A673 (cell line): Measurements from ENCODE around the gene PGF. TPM values are rescaled to one million over a fixed set of nuclear protein-coding genes. Genes with fewer than 3 reads are reported as not detected.

ENCODE experiments used
- BruUV-seq: library from RNA; stranded (reverse); fragments of 400-500 nt; replicated peaks from 2 replicates; lab custom pipeline; 2021; lab: Mats Ljungman, UMichigan
- CTCF ChIA-PET: fragments of 300-600 bp; sonication (Branson Sonifier 250); formaldehyde crosslinking; loops from one replicate; lab custom pipeline; 2022; ENCODE audit warnings: antibody characterized with exemption; lab: Charles Lee
- POLR2A ChIA-PET: fragments of 300-600 bp; sonication (Branson Sonifier 250); formaldehyde crosslinking; loops from one replicate; lab custom pipeline; 2022; ENCODE audit warnings: antibody characterized with exemption; ENCODE audit not compliant: low non-redundant PET; lab: Charles Lee
- DNase-seq: peaks from one replicate; pipeline ENCODE4 v3.0.0-alpha.2; 2015; ENCODE audit warnings: low spot score
- H3K27ac ChIP-seq: fragments of 200-600 bp; sonication (generic); 2 replicates; pipeline ENCODE4 v1.5.1; 2016; ENCODE audit warnings: mixed run types, low read depth, mild to moderate bottlenecking, mixed read lengths, antibody characterized with exemption, low read length; ENCODE audit not compliant: poor library complexity, severe bottlenecking
- H3K27me3 ChIP-seq: fragments of 200-600 bp; sonication (generic); replicated peaks from 2 replicates; pipeline ENCODE4 v1.6.1; 2017; ENCODE audit warnings: mixed run types, low read depth, mild to moderate bottlenecking, mixed read lengths, antibody characterized with exemption, low read length; ENCODE audit not compliant: insufficient read depth, poor library complexity
- H3K36me3 ChIP-seq: fragments of 200-600 bp; sonication (generic); 2 replicates; pipeline ENCODE4 v1.6.1; 2016; ENCODE audit warnings: mixed run types, mild to moderate bottlenecking, mixed read lengths, antibody characterized with exemption, low read length; ENCODE audit not compliant: insufficient read depth, poor library complexity, severe bottlenecking
- H3K4me1 ChIP-seq: fragments of 200-600 bp; sonication (generic); 2 replicates; pipeline ENCODE4 v1.6.1; 2017; ENCODE audit warnings: mixed run types, mild to moderate bottlenecking, mixed read lengths, antibody characterized with exemption, low read length; ENCODE audit not compliant: insufficient read depth, poor library complexity, severe bottlenecking
- H3K4me3 ChIP-seq: fragments of 200-600 bp; sonication (generic); 2 replicates; pipeline ENCODE4 v1.5.1; 2016; ENCODE audit warnings: low read depth, mixed run types, mild to moderate bottlenecking, mixed read lengths, low read length; ENCODE audit not compliant: poor library complexity, severe bottlenecking
- H3K9me3 ChIP-seq: fragments of 200-600 bp; sonication (generic); 2 replicates; pipeline ENCODE4 v1.6.1; 2016; ENCODE audit warnings: mixed run types, low read depth, mild to moderate bottlenecking, mixed read lengths, antibody characterized with exemption, low read length; ENCODE audit not compliant: poor library complexity, severe bottlenecking
- EZH2 ChIP-seq: fragments of 200-600 bp; sonication (generic); IDR thresholded peaks from 2 replicates; pipeline ENCODE4 v1.6.1; 2017; ENCODE audit warnings: borderline replicate concordance, low read depth, mild to moderate bottlenecking, mixed read lengths, antibody characterized with exemption, low read length; ENCODE audit not compliant: poor library complexity, severe bottlenecking
- intact Hi-C: fragments of 100-400 bp; cut with micrococcal nuclease; formaldehyde crosslinking; loops from one replicate; pipeline ENCODE4 v1.10.0; 2022; ENCODE audit not compliant: unreplicated experiment
- total RNA-seq: library from RNA; stranded (reverse); gene quantifications from 2 replicates; pipeline ENCODE4 v1.2.3, GENCODE V29; 2021
- TF ChIP-seq, protein P1 (sequence below): fragments of 300-800, 200-600 bp; sonication (generic); conservative IDR thresholded peaks from 2 replicates; pipeline ENCODE4 v1.5.1; 2017; ENCODE audit warnings: low read depth, mild to moderate bottlenecking, antibody characterized with exemption, low read length, moderate library complexity, mixed read lengths

Gene PGF
- total RNA-seq, 1 experiment from 2014 or later: 48.1 TPM

DNA sequence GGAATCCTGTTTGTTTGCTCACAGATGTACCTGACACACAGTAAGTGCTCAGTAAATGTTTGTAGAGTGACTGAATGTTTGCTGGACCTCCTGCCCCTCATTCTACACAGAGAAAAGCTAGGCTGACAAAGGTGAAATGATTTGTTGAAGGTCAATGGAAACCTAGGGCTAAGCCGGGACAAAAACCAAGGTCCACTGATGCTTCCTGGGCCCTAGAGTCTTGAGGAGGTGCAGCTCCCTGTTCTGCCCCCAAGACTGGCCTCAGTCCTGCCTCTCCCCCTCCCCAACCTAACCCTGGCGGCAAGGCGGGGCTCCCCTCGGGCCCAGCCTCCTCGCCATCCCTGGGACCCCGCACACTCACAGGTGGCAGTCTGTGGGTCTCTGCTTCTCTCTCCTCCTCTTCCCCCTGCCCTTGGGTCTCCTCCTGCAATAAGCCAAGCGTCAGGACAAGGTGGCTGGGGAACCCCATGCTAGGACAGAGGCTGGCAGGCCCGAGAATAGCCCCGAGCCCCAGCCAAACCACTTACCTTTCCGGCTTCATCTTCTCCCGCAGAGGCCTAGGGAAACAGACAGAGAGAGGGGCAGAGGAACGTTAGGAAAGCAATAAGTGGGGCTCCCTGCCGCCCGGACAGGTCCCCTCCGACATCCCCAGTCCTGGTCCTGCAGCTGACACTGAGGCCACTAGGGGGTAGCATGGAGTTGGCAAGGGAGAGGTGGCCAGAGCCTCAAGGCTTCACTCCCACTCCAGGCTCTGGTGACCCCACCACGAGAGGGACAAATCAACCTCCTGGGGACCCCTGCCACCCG lies 9.3 kb downstream of the PGF start:
- CTCF ChIA-PET: interaction anchor here (0.6 to 2.3 kb wide), 7 partner anchors 9 to 540 kb away, joined by 3 to 10 read pairs (median 7); partner anchors contain the start of genes ACYP1 and PGF
- TF ChIP-seq, protein P1, sequence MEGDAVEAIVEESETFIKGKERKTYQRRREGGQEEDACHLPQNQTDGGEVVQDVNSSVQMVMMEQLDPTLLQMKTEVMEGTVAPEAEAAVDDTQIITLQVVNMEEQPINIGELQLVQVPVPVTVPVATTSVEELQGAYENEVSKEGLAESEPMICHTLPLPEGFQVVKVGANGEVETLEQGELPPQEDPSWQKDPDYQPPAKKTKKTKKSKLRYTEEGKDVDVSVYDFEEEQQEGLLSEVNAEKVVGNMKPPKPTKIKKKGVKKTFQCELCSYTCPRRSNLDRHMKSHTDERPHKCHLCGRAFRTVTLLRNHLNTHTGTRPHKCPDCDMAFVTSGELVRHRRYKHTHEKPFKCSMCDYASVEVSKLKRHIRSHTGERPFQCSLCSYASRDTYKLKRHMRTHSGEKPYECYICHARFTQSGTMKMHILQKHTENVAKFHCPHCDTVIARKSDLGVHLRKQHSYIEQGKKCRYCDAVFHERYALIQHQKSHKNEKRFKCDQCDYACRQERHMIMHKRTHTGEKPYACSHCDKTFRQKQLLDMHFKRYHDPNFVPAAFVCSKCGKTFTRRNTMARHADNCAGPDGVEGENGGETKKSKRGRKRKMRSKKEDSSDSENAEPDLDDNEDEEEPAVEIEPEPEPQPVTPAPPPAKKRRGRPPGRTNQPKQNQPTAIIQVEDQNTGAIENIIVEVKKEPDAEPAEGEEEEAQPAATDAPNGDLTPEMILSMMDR: peak; percentile 97
- TF ChIP-seq EZH2: no peak
- Histone ChIP-seq H3K4me1 (peaks cover 12% of the 10 kb centered on the region), H3K4me3 (no peak overlapping the region), H3K36me3 (no peaks in the 10 kb centered on the region), H3K9me3 (no peaks in the 10 kb centered on the region), H3K27ac (no peak overlapping the region), H3K27me3 (no peaks in the 10 kb centered on the region)
- POLR2A ChIA-PET: no interaction called here
- intact Hi-C loops: loop anchor here (1.0 to 5.0 kb wide), 2 partner anchors 142 to 351 kb away; no protein-coding TSS in a partner anchor
- peak; percentile 83 for DNase-seq
- no TSS peak for BruUV-seq

DNA sequence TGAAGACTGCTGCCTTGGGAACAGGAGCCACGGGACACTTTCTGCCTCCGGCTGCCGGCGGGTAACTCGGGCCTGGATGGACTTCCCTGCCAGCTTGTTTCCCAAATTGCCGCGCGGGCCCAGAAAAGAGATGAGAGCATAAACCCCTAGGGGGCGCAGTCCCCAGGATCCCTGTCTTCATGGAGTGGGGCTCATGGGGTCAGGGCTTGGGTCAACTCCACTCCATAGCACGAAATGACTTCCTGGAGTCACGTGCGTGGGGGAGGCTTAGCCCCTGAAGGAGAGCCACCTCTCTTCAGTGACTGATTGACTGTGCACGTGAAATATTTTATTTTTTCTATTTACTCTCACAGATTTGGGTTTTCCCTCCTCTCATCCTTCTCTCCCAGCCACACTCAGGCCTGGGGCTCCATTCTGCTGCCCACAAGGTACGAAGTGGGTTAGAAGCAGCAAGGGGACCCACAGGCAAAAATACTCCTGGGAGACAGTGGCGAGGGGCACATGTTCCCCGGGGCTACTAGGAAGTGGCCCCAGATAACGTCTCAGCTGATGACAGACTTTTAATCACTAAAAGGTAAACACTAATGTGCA lies 10.0 kb downstream of the PGF start:
- peak; percentile 58 for DNase-seq
- POLR2A ChIA-PET: interaction anchor here (0.6 kb wide), 1 partner anchor 20 kb away, joined by 3 read pairs; no protein-coding TSS in a partner anchor
- H3K27me3 ChIP-seq: no peaks in the 10 kb centered on the region
- intact Hi-C loops: loop anchor here (5.0 kb wide), 1 partner anchor 352 kb away; no protein-coding TSS in a partner anchor
- peaks cover 12% of the 10 kb centered on the region for H3K4me1 ChIP-seq
- BruUV-seq: no TSS peak
- no peak for TF ChIP-seq EZH2
- TF ChIP-seq, protein P1: peak; percentile 67
- CTCF ChIA-PET: interaction anchor here (0.5 to 2.3 kb wide), 11 partner anchors 9 to 541 kb away, joined by 3 to 10 read pairs (median 5); partner anchors contain the start of genes ACYP1, PGF and RPS6KL1
- no peaks in the 10 kb centered on the region for H3K9me3 ChIP-seq
- no peaks in the 10 kb centered on the region for H3K36me3 ChIP-seq
- H3K27ac ChIP-seq: no peak overlapping the region
- H3K4me3 ChIP-seq: no peak overlapping the region

DNA sequence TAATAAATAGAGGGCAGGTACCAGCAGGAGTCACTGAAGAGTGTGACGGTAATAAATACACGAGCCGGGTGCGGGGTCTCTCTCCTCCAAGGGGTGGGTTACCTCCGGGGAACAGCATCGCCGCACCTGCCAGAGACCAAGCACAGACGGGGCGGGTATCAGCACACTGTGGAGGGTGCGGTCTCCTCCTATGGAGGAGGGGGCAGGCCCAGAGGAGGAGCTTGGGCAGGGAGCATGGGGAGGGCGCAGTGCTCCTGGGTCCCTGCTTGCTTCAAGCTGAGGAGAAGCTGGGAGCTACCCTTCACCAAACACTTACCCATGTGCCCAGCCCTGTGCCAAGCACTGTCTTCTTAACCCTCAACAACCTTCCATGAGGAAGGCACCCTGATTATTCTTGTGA lies 12.8 kb downstream of the PGF start:
- CTCF ChIA-PET: no interaction called here
- TF ChIP-seq, protein P1: no peak
- TF ChIP-seq EZH2: no peak
- POLR2A ChIA-PET: no interaction called here
- H3K4me1 ChIP-seq: peaks cover 12% of the 10 kb centered on the region
- DNase-seq: no peak
- no peaks in the 10 kb centered on the region for H3K36me3 ChIP-seq
- no TSS peak for BruUV-seq
- intact Hi-C loops: no loop called here
- no peaks in the 10 kb centered on the region for H3K27me3 ChIP-seq
- H3K9me3 ChIP-seq: no peaks in the 10 kb centered on the region
- H3K4me3 ChIP-seq: no peak overlapping the region
- H3K27ac ChIP-seq: peak overlapping the region; percentile 37
